ENCODE results near the gene TTPAL.

Gene TTPAL

DNA sequence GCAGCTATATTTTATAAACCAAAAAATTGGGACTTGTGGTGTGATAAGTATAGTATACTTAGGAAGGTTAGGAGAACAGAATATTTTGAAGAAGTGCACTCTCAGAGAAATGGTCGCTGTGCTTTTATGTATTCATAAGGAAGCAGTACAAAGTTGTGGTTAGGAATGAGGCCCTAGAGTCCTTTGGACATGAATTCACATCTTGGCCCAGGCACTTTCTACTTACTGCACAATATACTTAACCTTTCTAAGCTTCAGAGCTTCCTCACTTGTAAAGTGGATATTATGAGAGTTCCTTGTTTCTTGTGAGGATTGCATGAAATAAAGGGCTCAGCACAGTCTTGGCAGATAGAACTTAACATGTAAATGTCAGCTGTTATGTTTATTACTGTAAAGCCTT, 67.2 kb downstream of the TTPAL start:
- H3K4me3 ChIP-seq (ENCODE audit: low read depth, low read length), result no peak overlapping the region
- DNase-seq (ENCODE audit: low read depth), result no peak
- TF ChIP-seq, protein P1, sequence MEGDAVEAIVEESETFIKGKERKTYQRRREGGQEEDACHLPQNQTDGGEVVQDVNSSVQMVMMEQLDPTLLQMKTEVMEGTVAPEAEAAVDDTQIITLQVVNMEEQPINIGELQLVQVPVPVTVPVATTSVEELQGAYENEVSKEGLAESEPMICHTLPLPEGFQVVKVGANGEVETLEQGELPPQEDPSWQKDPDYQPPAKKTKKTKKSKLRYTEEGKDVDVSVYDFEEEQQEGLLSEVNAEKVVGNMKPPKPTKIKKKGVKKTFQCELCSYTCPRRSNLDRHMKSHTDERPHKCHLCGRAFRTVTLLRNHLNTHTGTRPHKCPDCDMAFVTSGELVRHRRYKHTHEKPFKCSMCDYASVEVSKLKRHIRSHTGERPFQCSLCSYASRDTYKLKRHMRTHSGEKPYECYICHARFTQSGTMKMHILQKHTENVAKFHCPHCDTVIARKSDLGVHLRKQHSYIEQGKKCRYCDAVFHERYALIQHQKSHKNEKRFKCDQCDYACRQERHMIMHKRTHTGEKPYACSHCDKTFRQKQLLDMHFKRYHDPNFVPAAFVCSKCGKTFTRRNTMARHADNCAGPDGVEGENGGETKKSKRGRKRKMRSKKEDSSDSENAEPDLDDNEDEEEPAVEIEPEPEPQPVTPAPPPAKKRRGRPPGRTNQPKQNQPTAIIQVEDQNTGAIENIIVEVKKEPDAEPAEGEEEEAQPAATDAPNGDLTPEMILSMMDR (IDR thresholded peaks at IDR 0.05; ENCODE audit: insufficient read depth, low read depth, low read length, missing control alignments), result no peak

DNA sequence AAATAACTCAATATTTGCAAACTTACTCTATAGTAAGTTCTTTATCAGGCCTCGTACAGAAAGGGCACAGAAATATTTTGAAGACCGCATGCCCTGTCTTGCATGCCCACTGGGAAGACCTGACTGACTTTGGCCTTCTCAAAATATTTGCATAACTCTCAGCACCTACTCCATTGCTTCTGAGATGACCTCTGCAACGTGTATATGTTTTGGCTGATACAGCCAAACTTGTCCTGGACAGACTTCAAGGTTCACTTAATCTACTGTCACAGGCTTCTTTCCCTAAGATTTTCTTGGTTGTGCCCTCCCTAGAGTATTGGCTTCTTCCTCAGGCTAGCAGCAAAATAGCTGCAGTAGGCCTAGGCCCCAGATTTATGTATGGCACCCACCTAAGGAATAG, 67.7 kb downstream of the TTPAL start:
- no peak overlapping the region for H3K4me3 ChIP-seq (ENCODE audit: low read depth, low read length)
- TF ChIP-seq, protein P1 (IDR thresholded peaks at IDR 0.05; ENCODE audit: insufficient read depth, low read depth, low read length, missing control alignments), result no peak
- no peak for DNase-seq (ENCODE audit: low read depth)
